IMR-90 (cell line): ENCODE measurements around the gene CCDC146. TPM values are rescaled to one million over a fixed set of nuclear protein-coding genes. Genes with fewer than 3 reads are reported as not detected.
A peak's percentile ranks its signal among the peaks of the same experiment; 100 is the strongest.

ENCODE experiments used
- ATAC-seq: fragments of 200-7000 bp; cut with Tn5 transposase; 2 replicates; pipeline ENCODE4 v1.9.1; 2020; ENCODE audit warnings: low read depth, mild to moderate bottlenecking, moderate library complexity
- BruUV-seq: library from RNA; stranded (reverse); fragments of 400-500 nt; replicated peaks from 2 replicates; lab custom pipeline; 2021; lab: Mats Ljungman, UMichigan
- CTCF ChIA-PET: fragments of 300-600 bp; formaldehyde crosslinking; extraction: SDS; loops from one replicate; lab custom pipeline; 2021; ENCODE audit warnings: antibody characterized with exemption; lab: Yijun Ruan, JAX
- POLR2A ChIA-PET: fragments of 300-600 bp; sonication (Branson Sonifier 250); formaldehyde crosslinking; loops from one replicate; lab custom pipeline; 2022; ENCODE audit warnings: antibody characterized with exemption; ENCODE audit not compliant: unreplicated experiment; lab: Charles Lee
- DNase-seq: peaks from one replicate; pipeline ENCODE4 v3.0.0; 2013
- H2AFZ ChIP-seq: replicated peaks from 2 replicates; pipeline ENCODE3; 2013; ENCODE audit warnings: low read length, mild to moderate bottlenecking; ENCODE audit not compliant: poor library complexity
- H2AK5ac ChIP-seq: 2 replicates; pipeline ENCODE4 v1.6.1; 2013; ENCODE audit warnings: low read depth, low read length, inconsistent platforms
- H2AK9ac ChIP-seq: replicated peaks from 2 replicates; pipeline ENCODE3; 2013; ENCODE audit warnings: mild to moderate bottlenecking, low read depth, low read length, moderate library complexity; ENCODE audit not compliant: poor library complexity
- H2BK120ac ChIP-seq: 2 replicates; pipeline ENCODE4 v1.6.1; 2013; ENCODE audit warnings: low read depth, low read length, inconsistent platforms
- H2BK15ac ChIP-seq: 3 replicates; pipeline ENCODE4 v1.6.1; 2013; ENCODE audit warnings: low read depth, low read length, inconsistent platforms
- H2BK20ac ChIP-seq: 2 replicates; pipeline ENCODE4 v1.6.1; 2013; ENCODE audit warnings: low read depth, mild to moderate bottlenecking, inconsistent platforms, low read length, moderate library complexity
- H2BK5ac ChIP-seq: 2 replicates; pipeline ENCODE4 v1.6.1; 2013; ENCODE audit warnings: mild to moderate bottlenecking, low read depth, low read length, inconsistent platforms; ENCODE audit not compliant: poor library complexity, severe bottlenecking
- H3K14ac ChIP-seq: replicated peaks from 2 replicates; pipeline ENCODE4 v1.6.1; 2013; ENCODE audit warnings: low read depth, low read length, inconsistent platforms
- H3K18ac ChIP-seq: 2 replicates; pipeline ENCODE4 v1.6.1; 2013; ENCODE audit warnings: low read depth, low read length, control low read depth
- H3K23ac ChIP-seq: 2 replicates; pipeline ENCODE4 v1.6.1; 2013; ENCODE audit warnings: low read depth, low read length, inconsistent platforms
- H3K27ac ChIP-seq: 2 replicates; pipeline ENCODE4 v1.5.1; 2013; ENCODE audit warnings: mild to moderate bottlenecking, control low read depth, low read length; ENCODE audit not compliant: insufficient read depth
- H3K27me3 ChIP-seq: 2 replicates; pipeline ENCODE4 v1.6.1; 2013; ENCODE audit warnings: low read length; ENCODE audit not compliant: control insufficient read depth, insufficient read depth
- H3K36me3 ChIP-seq: 2 replicates; pipeline ENCODE4 v1.6.1; 2013; ENCODE audit warnings: low read length, mixed read lengths; ENCODE audit not compliant: control insufficient read depth, insufficient read depth
- H3K4ac ChIP-seq: 2 replicates; pipeline ENCODE4 v1.6.1; 2013; ENCODE audit warnings: low read depth, low read length, inconsistent platforms
- H3K4me1 ChIP-seq: 2 replicates; pipeline ENCODE4 v1.6.1; 2013; ENCODE audit warnings: low read length, mixed read lengths; ENCODE audit not compliant: control insufficient read depth, insufficient read depth
- H3K4me2 ChIP-seq: 2 replicates; pipeline ENCODE4 v1.6.1; 2013; ENCODE audit warnings: low read depth, mild to moderate bottlenecking, control low read depth, low read length, moderate library complexity
- H3K4me3 ChIP-seq: 2 replicates; pipeline ENCODE4 v1.5.1; 2013; ENCODE audit warnings: low read depth, mild to moderate bottlenecking, control low read depth, low read length, moderate library complexity; ENCODE audit not compliant: insufficient read depth
- H3K56ac ChIP-seq: 2 replicates; pipeline ENCODE4 v1.6.1; 2013; ENCODE audit warnings: low read length, inconsistent platforms; ENCODE audit not compliant: insufficient read depth; ENCODE audit errors: extremely low read depth
- H3K79me1 ChIP-seq, 2 experiments: 2 replicates each; pipeline ENCODE4 v1.6.1; 2013; ENCODE audit warnings: low read length in 2 of 2, inconsistent platforms in 1 of 2, low read depth in 1 of 2
- H3K9ac ChIP-seq: 2 replicates; pipeline ENCODE4 v1.6.1; 2013; ENCODE audit warnings: low read depth, low read length, control low read depth
- H3K9me1 ChIP-seq: 2 replicates; pipeline ENCODE4 v1.6.1; 2013; ENCODE audit warnings: low read length, inconsistent platforms; ENCODE audit not compliant: insufficient read depth
- H3K9me3 ChIP-seq: 2 replicates; pipeline ENCODE4 v1.6.1; 2013; ENCODE audit warnings: low read length; ENCODE audit not compliant: control insufficient read depth, insufficient read depth
- H4K20me1 ChIP-seq: 2 replicates; pipeline ENCODE4 v1.6.1; 2013; ENCODE audit warnings: low read length, inconsistent platforms; ENCODE audit not compliant: insufficient read depth
- H4K5ac ChIP-seq: 2 replicates; pipeline ENCODE4 v1.6.1; 2013; ENCODE audit warnings: mild to moderate bottlenecking, low read depth, low read length, control low read depth
- H4K8ac ChIP-seq, 2 experiments: 2 replicates each; pipeline ENCODE4 v1.6.1; 2013; ENCODE audit warnings: low read depth in 2 of 2, low read length in 2 of 2, control low read depth in 1 of 2, inconsistent platforms in 1 of 2
- H4K91ac ChIP-seq: 2 replicates; pipeline ENCODE4 v1.6.1; 2013; ENCODE audit warnings: low read depth, low read length, inconsistent platforms; ENCODE audit not compliant: insufficient read depth
- CEBPB ChIP-seq: IDR thresholded peaks from 2 replicates; pipeline ENCODE4 v1.6.1; 2012; ENCODE audit warnings: low read depth, low read length, improper control_type of control experiment
- CTCF ChIP-seq: conservative IDR thresholded peaks from 2 replicates; pipeline ENCODE4 v1.5.1; 2012; ENCODE audit warnings: mild to moderate bottlenecking, low read depth, low read length, improper control_type of control experiment
- ELK1 ChIP-seq: fragments of 150-350 bp; IDR thresholded peaks from 2 replicates; pipeline ENCODE4 v1.6.1; 2016; ENCODE audit warnings: low read depth, mild to moderate bottlenecking, low read length, moderate library complexity, borderline replicate concordance
- MXI1 ChIP-seq: IDR thresholded peaks from 2 replicates; pipeline ENCODE4 v1.6.1; 2012; ENCODE audit warnings: low read depth, mild to moderate bottlenecking, low read length, moderate library complexity, borderline replicate concordance
- NFE2L2 ChIP-seq: fragments of 150-350 bp; IDR thresholded peaks from 2 replicates; pipeline ENCODE4 v1.6.1; 2016; ENCODE audit warnings: low read depth, mild to moderate bottlenecking, low read length
- POLR2A ChIP-seq: IDR thresholded peaks from 2 replicates; pipeline ENCODE4 v1.6.1; 2012; ENCODE audit warnings: mild to moderate bottlenecking, low read depth, low read length
- RAD21 ChIP-seq: IDR thresholded peaks from 2 replicates; pipeline ENCODE4 v1.6.1; 2012; ENCODE audit warnings: low read length, improper control_type of control experiment
- RCOR1 ChIP-seq: IDR thresholded peaks from 2 replicates; pipeline ENCODE4 v1.6.1; 2012; ENCODE audit warnings: mild to moderate bottlenecking, low read length, improper control_type of control experiment; ENCODE audit not compliant: insufficient replicate concordance
- WGBS, 2 experiments: methylation state at CpG; one replicate each; pipeline versions ENCODE4 v1.1.5 to v1.1.7; 2013; ENCODE audit warnings: missing lambda C conversion rate in 2 of 2; ENCODE audit not compliant: insufficient read length in 1 of 2; ENCODE audit errors: extremely low coverage in 2 of 2; 5-methylcytosine and 5-hydroxymethylcytosine counted together
- dilution Hi-C: fragments of 300-500 bp; cut with HindIII; formaldehyde crosslinking; loops from one replicate; pipeline ENCODE4 v1.14.3; 2018; ENCODE audit warnings: low sequenced_read_pairs; ENCODE audit not compliant: unreplicated experiment
- in situ Hi-C: fragments of 300-500 bp; cut with MboI; formaldehyde crosslinking; loops from 3 replicates; pipeline ENCODE4 v1.14.3; 2019; ENCODE audit warnings: low sequenced_read_pairs, inconsistent platforms, mixed read lengths
- intact Hi-C: fragments of 100-400 bp; cut with micrococcal nuclease; formaldehyde crosslinking; loops from 2 replicates; pipeline ENCODE4 v1.10.0; 2022
- polyA plus RNA-seq, 3 experiments: library from polyadenylated mRNA; depleted of rRNA; stranded (reverse); fragments of >200 nt; gene quantifications; 2 replicates each; pipeline ENCODE4 v1.2.3, GENCODE V29; 2012; ENCODE audit warnings: low replicate concordance in 1 of 3
- total RNA-seq: library from RNA; depleted of rRNA; stranded (reverse); fragments of >200 nt; gene quantifications from 2 replicates; pipeline ENCODE4 v1.2.3, GENCODE V29; 2012

CCDC146 gene
- total and polyA plus RNA-seq, 2 of the 4 experiments (the other 2 are of a cell fraction), result 0.54 to 1.7 TPM

DNA sequence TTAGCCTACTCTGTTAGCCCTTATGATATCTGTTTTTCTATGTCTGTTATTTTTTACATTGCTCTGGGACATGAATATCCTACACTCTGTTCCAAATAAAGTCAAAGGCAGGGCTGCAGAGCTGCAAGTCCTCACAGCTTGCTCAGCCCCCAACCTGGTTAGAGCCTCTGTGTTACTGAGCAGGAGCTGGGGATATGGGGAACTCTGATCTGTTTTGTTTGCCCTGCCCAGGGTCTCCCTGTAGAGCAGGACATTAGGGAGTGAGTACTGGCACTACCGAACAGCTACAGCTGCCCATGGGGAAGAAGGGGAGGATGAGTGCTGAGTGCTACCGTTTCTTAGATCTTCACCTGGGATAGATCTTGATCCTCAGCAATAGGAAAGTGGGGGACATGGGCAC, 110.1 kb downstream of the CCDC146 start:
- Histone ChIP-seq H3K9me3 (no peaks in the 10 kb centered on the region), H3K4me3 (no peak overlapping the region), H2AFZ (no peak overlapping the region), H4K91ac (peak overlapping the region; percentile 48; the same call in 1 of the 2 replicates), H3K9me1 (peaks cover 4% of the 10 kb centered on the region; the same call in 1 of the 2 replicates), H2AK5ac (peak overlapping the region; percentile 39; the same call in 1 of the 2 replicates), H3K27me3 (no peaks in the 10 kb centered on the region), H4K5ac (no peak overlapping the region), H2BK5ac (no peak overlapping the region), H4K8ac (no peak overlapping the region), H3K4ac (no peak overlapping the region), H2BK120ac (peak overlapping the region; percentile 41; the same call in 1 of the 2 replicates), H3K23ac (no peak overlapping the region), H3K9ac (no peak overlapping the region), H3K14ac (no peak overlapping the region), H2AK9ac (no peak overlapping the region), H3K79me1 (no peaks in the 10 kb centered on the region), H3K36me3 (no peaks in the 10 kb centered on the region; the same call in 1 of the 2 replicates), H2BK20ac (peak overlapping the region; percentile 47; the same call in 1 of the 2 replicates), H3K27ac (no peak overlapping the region), H3K56ac (no peak overlapping the region), H3K4me1 (peaks cover 3% of the 10 kb centered on the region), H4K20me1 (no peaks in the 10 kb centered on the region), H3K18ac (no peak overlapping the region), H2BK15ac (no peak overlapping the region; the same call in 2 of the 3 replicates), H3K4me2 (no peak overlapping the region)
- TF ChIP-seq CEBPB, result no peak
- no peak for TF ChIP-seq NFE2L2
- TF ChIP-seq MXI1, result no peak
- TF ChIP-seq CTCF, result no peak
- TF ChIP-seq RAD21, result no peak
- TF ChIP-seq POLR2A, result no peak
- TF ChIP-seq RCOR1, result no peak
- no peak for TF ChIP-seq ELK1
- WGBS, 2 experiments, result no CpG with 5 or more reads among the region's 2 CpGs
- ChIA-PET CTCF (no interaction called here), POLR2A (interaction anchor here (0.6 kb wide), 1 partner anchor 28 kb away, joined by 4 read pairs; no protein-coding TSS in a partner anchor)
- in situ Hi-C loops, result no loop called here
- dilution Hi-C loops, result no loop called here
- DNase-seq (no peak), ATAC-seq (no peak)
- BruUV-seq, result no TSS peak
- intact Hi-C loops, result no loop called here
